ENCODE results near the gene CA10. TPM values are rescaled to one million over a fixed set of nuclear protein-coding genes. Genes with fewer than 3 reads are reported as not detected.

CA10 gene
- polyA plus RNA-seq, 4 donors, result 0.19 to 0.31 TPM; not detected in 2

- no peaks in the 10 kb centered on the region for H3K9me3 ChIP-seq (ENCODE audit: control insufficient read depth in 2 of 2, insufficient read depth in 1 of 2, low read depth in 1 of 2, low read length in 1 of 2)
- 36 to 54% (median 50%) methylated on average over 1 of the region's 1 CpG for WGBS, 3 donors
- no peaks in the 10 kb centered on the region for H3K4me1 ChIP-seq (ENCODE audit: control insufficient read depth in 3 of 3, insufficient read depth in 2 of 3, low read depth in 1 of 3, low read length in 2 of 3)
- no peak overlapping the region for H3K27ac ChIP-seq (ENCODE audit: low read depth in 1 of 3, low read length in 2 of 3)
- no peak overlapping the region for H3K4me3 ChIP-seq (ENCODE audit: low read depth in 1 of 3, low read length in 3 of 3)
- no peak for DNase-seq
- H3K27me3 ChIP-seq (ENCODE audit: control insufficient read depth in 3 of 3, insufficient read depth in 3 of 3, low read length in 3 of 3), result no peaks in the 10 kb centered on the region
- no peaks in the 10 kb centered on the region for H3K36me3 ChIP-seq (ENCODE audit: control insufficient read depth in 3 of 3, insufficient read depth in 2 of 3, low read depth in 1 of 3, low read length in 3 of 3)
- FAIRE-seq, result no peak
Measured at GRCh38 chr17:51971121-51971520, 187.4 kb downstream of the CA10 start.

GRCh38 chr17:51961689-51962088 lies 196.8 kb downstream of the CA10 start:
- H3K36me3 ChIP-seq (ENCODE audit: control insufficient read depth in 3 of 3, insufficient read depth in 2 of 3, low read depth in 1 of 3, low read length in 3 of 3), result no peaks in the 10 kb centered on the region
- WGBS, 3 donors, result 92 to 95% (median 93%) methylated on average over 7 of the region's 7 CpGs
- FAIRE-seq (no peak), DNase-seq (no peak)
- no peak overlapping the region for H3K27ac ChIP-seq (ENCODE audit: low read depth in 1 of 3, low read length in 2 of 3)
- H3K4me3 ChIP-seq (ENCODE audit: low read depth in 1 of 3, low read length in 3 of 3), result no peak overlapping the region
- H3K27me3 ChIP-seq (ENCODE audit: control insufficient read depth in 3 of 3, insufficient read depth in 3 of 3, low read length in 3 of 3), result no peaks in the 10 kb centered on the region
- H3K9me3 ChIP-seq (ENCODE audit: control insufficient read depth in 2 of 2, insufficient read depth in 1 of 2, low read depth in 1 of 2, low read length in 1 of 2), result peaks cover 0 to 11% of the 10 kb centered on the region in 2 donors
- H3K4me1 ChIP-seq (ENCODE audit: control insufficient read depth in 3 of 3, insufficient read depth in 2 of 3, low read depth in 1 of 3, low read length in 2 of 3), result no peaks in the 10 kb centered on the region

GRCh38 chr17:51957786-51958185 lies 200.7 kb downstream of the CA10 start:
- FAIRE-seq (no peak), DNase-seq (no peak)
- 71 to 75% (median 75%) methylated on average over 5 of the region's 5 CpGs for WGBS, 3 donors
- no peak overlapping the region for H3K27ac ChIP-seq (ENCODE audit: low read depth in 1 of 3, low read length in 2 of 3)
- H3K9me3 ChIP-seq (ENCODE audit: control insufficient read depth in 2 of 2, insufficient read depth in 1 of 2, low read depth in 1 of 2, low read length in 1 of 2), result peaks cover 0 to 11% of the 10 kb centered on the region in 2 donors
- H3K27me3 ChIP-seq (ENCODE audit: control insufficient read depth in 3 of 3, insufficient read depth in 3 of 3, low read length in 3 of 3), result no peaks in the 10 kb centered on the region
- H3K36me3 ChIP-seq (ENCODE audit: control insufficient read depth in 3 of 3, insufficient read depth in 2 of 3, low read depth in 1 of 3, low read length in 3 of 3), result no peaks in the 10 kb centered on the region
- no peak overlapping the region for H3K4me3 ChIP-seq (ENCODE audit: low read depth in 1 of 3, low read length in 3 of 3)
- H3K4me1 ChIP-seq (ENCODE audit: control insufficient read depth in 3 of 3, insufficient read depth in 2 of 3, low read depth in 1 of 3, low read length in 2 of 3), result no peaks in the 10 kb centered on the region

GRCh38 chr17:51955245-51955644 lies 203.3 kb downstream of the CA10 start:
- H3K4me1 ChIP-seq (ENCODE audit: control insufficient read depth in 3 of 3, insufficient read depth in 2 of 3, low read depth in 1 of 3, low read length in 2 of 3), result no peaks in the 10 kb centered on the region
- 40 to 68% (median 44%) methylated on average over 2 of the region's 2 CpGs for WGBS, 3 donors
- no peak for DNase-seq
- no peak for FAIRE-seq
- H3K4me3 ChIP-seq (ENCODE audit: low read depth in 1 of 3, low read length in 3 of 3), result no peak overlapping the region
- no peak overlapping the region for H3K27ac ChIP-seq (ENCODE audit: low read depth in 1 of 3, low read length in 2 of 3)
- no peaks in the 10 kb centered on the region for H3K9me3 ChIP-seq (ENCODE audit: control insufficient read depth in 2 of 2, insufficient read depth in 1 of 2, low read depth in 1 of 2, low read length in 1 of 2)
- no peaks in the 10 kb centered on the region for H3K36me3 ChIP-seq (ENCODE audit: control insufficient read depth in 3 of 3, insufficient read depth in 2 of 3, low read depth in 1 of 3, low read length in 3 of 3)
- no peaks in the 10 kb centered on the region for H3K27me3 ChIP-seq (ENCODE audit: control insufficient read depth in 3 of 3, insufficient read depth in 3 of 3, low read length in 3 of 3)

GRCh38 chr17:51954232-51954765 lies 204.2 kb downstream of the CA10 start:
- no peak for DNase-seq
- Histone ChIP-seq H3K9me3 (ENCODE audit: control insufficient read depth in 2 of 2, insufficient read depth in 1 of 2, low read depth in 1 of 2, low read length in 1 of 2) (no peaks in the 10 kb centered on the region), H3K27me3 (ENCODE audit: control insufficient read depth in 3 of 3, insufficient read depth in 3 of 3, low read length in 3 of 3) (no peaks in the 10 kb centered on the region), H3K4me1 (ENCODE audit: control insufficient read depth in 3 of 3, insufficient read depth in 2 of 3, low read depth in 1 of 3, low read length in 2 of 3) (no peaks in the 10 kb centered on the region), H3K36me3 (ENCODE audit: control insufficient read depth in 3 of 3, insufficient read depth in 2 of 3, low read depth in 1 of 3, low read length in 3 of 3) (no peaks in the 10 kb centered on the region), H3K27ac (ENCODE audit: low read depth in 1 of 3, low read length in 2 of 3) (no peak overlapping the region), H3K4me3 (ENCODE audit: low read depth in 1 of 3, low read length in 3 of 3) (no peak overlapping the region)
- 22 to 34% (median 29%) methylated on average over 2 of the region's 2 CpGs for WGBS, 3 donors
- no peak for FAIRE-seq

GRCh38 chr17:51951741-51952140 lies 206.8 kb downstream of the CA10 start:
- DNase-seq, result no peak
- no peaks in the 10 kb centered on the region for H3K9me3 ChIP-seq (ENCODE audit: control insufficient read depth in 2 of 2, insufficient read depth in 1 of 2, low read depth in 1 of 2, low read length in 1 of 2)
- H3K4me1 ChIP-seq (ENCODE audit: control insufficient read depth in 3 of 3, insufficient read depth in 2 of 3, low read depth in 1 of 3, low read length in 2 of 3), result no peaks in the 10 kb centered on the region
- FAIRE-seq, result no peak
- H3K27ac ChIP-seq (ENCODE audit: low read depth in 1 of 3, low read length in 2 of 3), result no peak overlapping the region
- WGBS, 3 donors, result 15 to 21% (median 19%) methylated on average over 2 of the region's 2 CpGs
- H3K27me3 ChIP-seq (ENCODE audit: control insufficient read depth in 3 of 3, insufficient read depth in 3 of 3, low read length in 3 of 3), result no peaks in the 10 kb centered on the region
- H3K36me3 ChIP-seq (ENCODE audit: control insufficient read depth in 3 of 3, insufficient read depth in 2 of 3, low read depth in 1 of 3, low read length in 3 of 3), result no peaks in the 10 kb centered on the region
- H3K4me3 ChIP-seq (ENCODE audit: low read depth in 1 of 3, low read length in 3 of 3), result no peak overlapping the region

- H3K27ac ChIP-seq (ENCODE audit: low read depth in 1 of 3, low read length in 2 of 3), result no peak overlapping the region
- no peaks in the 10 kb centered on the region for H3K36me3 ChIP-seq (ENCODE audit: control insufficient read depth in 3 of 3, insufficient read depth in 2 of 3, low read depth in 1 of 3, low read length in 3 of 3)
- FAIRE-seq (no peak), DNase-seq (no peak)
- no peak overlapping the region for H3K4me3 ChIP-seq (ENCODE audit: low read depth in 1 of 3, low read length in 3 of 3)
- H3K4me1 ChIP-seq (ENCODE audit: control insufficient read depth in 3 of 3, insufficient read depth in 2 of 3, low read depth in 1 of 3, low read length in 2 of 3), result no peaks in the 10 kb centered on the region
- H3K27me3 ChIP-seq (ENCODE audit: control insufficient read depth in 3 of 3, insufficient read depth in 3 of 3, low read length in 3 of 3), result no peaks in the 10 kb centered on the region
- WGBS, 3 donors, result 75 to 86% (median 80%) methylated on average over 4 of the region's 4 CpGs
- H3K9me3 ChIP-seq (ENCODE audit: control insufficient read depth in 2 of 2, insufficient read depth in 1 of 2, low read depth in 1 of 2, low read length in 1 of 2), result no peaks in the 10 kb centered on the region
Measured at GRCh38 chr17:51948128-51948527, 210.4 kb downstream of the CA10 start.

GRCh38 chr17:51947160-51947735 lies 211.3 kb downstream of the CA10 start:
- no peaks in the 10 kb centered on the region for H3K27me3 ChIP-seq (ENCODE audit: control insufficient read depth in 3 of 3, insufficient read depth in 3 of 3, low read length in 3 of 3)
- FAIRE-seq, result no peak

GRCh38 chr17:51946311-51946710 lies 212.2 kb downstream of the CA10 start:
- no peak for FAIRE-seq
- DNase-seq, result no peak

More at GRCh38 chr17:51947160-51947735, 211.3 kb downstream of the CA10 start:
- Histone ChIP-seq H3K4me3 (ENCODE audit: low read depth in 1 of 3, low read length in 3 of 3) (no peak overlapping the region), H3K4me1 (ENCODE audit: control insufficient read depth in 3 of 3, insufficient read depth in 2 of 3, low read depth in 1 of 3, low read length in 2 of 3) (no peaks in the 10 kb centered on the region), H3K27ac (ENCODE audit: low read depth in 1 of 3, low read length in 2 of 3) (no peak overlapping the region), H3K9me3 (ENCODE audit: control insufficient read depth in 2 of 2, insufficient read depth in 1 of 2, low read depth in 1 of 2, low read length in 1 of 2) (no peaks in the 10 kb centered on the region), H3K36me3 (ENCODE audit: control insufficient read depth in 3 of 3, insufficient read depth in 2 of 3, low read depth in 1 of 3, low read length in 3 of 3) (no peaks in the 10 kb centered on the region)
- peak in 1 of 2 donors; percentile 5 for DNase-seq
- WGBS, 3 donors, result 9 to 44% (median 26%) methylated on average over 3 of the region's 3 CpGs

More at GRCh38 chr17:51946311-51946710, 212.2 kb downstream of the CA10 start:
- H3K36me3 ChIP-seq (ENCODE audit: control insufficient read depth in 3 of 3, insufficient read depth in 2 of 3, low read depth in 1 of 3, low read length in 3 of 3), result no peaks in the 10 kb centered on the region
- no peaks in the 10 kb centered on the region for H3K4me1 ChIP-seq (ENCODE audit: control insufficient read depth in 3 of 3, insufficient read depth in 2 of 3, low read depth in 1 of 3, low read length in 2 of 3)
- H3K27ac ChIP-seq (ENCODE audit: low read depth in 1 of 3, low read length in 2 of 3), result no peak overlapping the region
- H3K9me3 ChIP-seq (ENCODE audit: control insufficient read depth in 2 of 2, insufficient read depth in 1 of 2, low read depth in 1 of 2, low read length in 1 of 2), result no peaks in the 10 kb centered on the region
- 69 to 80% (median 78%) methylated on average over 2 of the region's 2 CpGs for WGBS, 3 donors
- H3K4me3 ChIP-seq (ENCODE audit: low read depth in 1 of 3, low read length in 3 of 3), result no peak overlapping the region
- no peaks in the 10 kb centered on the region for H3K27me3 ChIP-seq (ENCODE audit: control insufficient read depth in 3 of 3, insufficient read depth in 3 of 3, low read length in 3 of 3)
